Osteocyte (in vitro differentiated cells): ENCODE data around the gene PCBP2. TPM values are rescaled to one million over a fixed set of nuclear protein-coding genes. Genes with fewer than 3 reads are reported as not detected.
"Not testable (repeated sequence)": the region's sequence is repeated elsewhere in the genome, so short reads cannot be mapped to it uniquely, and the experiment has no call there.

Experiments used
- DNase-seq: peaks from one replicate; pipeline ENCODE4 v3.0.0; 2021; ENCODE audit warnings: mixed read lengths; ENCODE audit not compliant: unreplicated experiment; ENCODE audit errors: extremely low spot score
- H3K27ac Mint-ChIP-seq: one replicate; pipeline ENCODE4 v1.8.0; 2021; ENCODE audit warnings: mild to moderate bottlenecking, mixed read lengths; ENCODE audit not compliant: unreplicated experiment
- H3K27me3 Mint-ChIP-seq: one replicate; pipeline ENCODE4 v1.8.0; 2021; ENCODE audit warnings: mixed read lengths; ENCODE audit not compliant: unreplicated experiment
- H3K36me3 Mint-ChIP-seq: one replicate; pipeline ENCODE4 v1.8.0; 2021; ENCODE audit warnings: mixed read lengths; ENCODE audit not compliant: unreplicated experiment
- H3K4me1 Mint-ChIP-seq: one replicate; pipeline ENCODE4 v1.8.0; 2021; ENCODE audit warnings: mixed read lengths; ENCODE audit not compliant: unreplicated experiment
- H3K4me3 Mint-ChIP-seq: one replicate; pipeline ENCODE4 v1.8.0; 2021; ENCODE audit warnings: mild to moderate bottlenecking, moderate library complexity, mixed read lengths; ENCODE audit not compliant: unreplicated experiment
- H3K9me3 Mint-ChIP-seq: one replicate; pipeline ENCODE4 v1.8.0; 2021; ENCODE audit warnings: mixed read lengths; ENCODE audit not compliant: unreplicated experiment
- total RNA-seq: library from RNA; stranded (reverse); gene quantifications from 2 replicates; pipeline ENCODE4 v1.2.1, GENCODE V29; 2021
- TF ChIP-seq, protein P1 (sequence below): fragments of 200-600 bp; sonication (generic); IDR thresholded peaks from 2 replicates; pipeline ENCODE4 v1.5.0; 2021; ENCODE audit warnings: antibody characterized with exemption, mild to moderate bottlenecking, moderate library complexity

Gene PCBP2
- total RNA-seq, 1 donor from 2014 or later, result 984 TPM

DNA sequence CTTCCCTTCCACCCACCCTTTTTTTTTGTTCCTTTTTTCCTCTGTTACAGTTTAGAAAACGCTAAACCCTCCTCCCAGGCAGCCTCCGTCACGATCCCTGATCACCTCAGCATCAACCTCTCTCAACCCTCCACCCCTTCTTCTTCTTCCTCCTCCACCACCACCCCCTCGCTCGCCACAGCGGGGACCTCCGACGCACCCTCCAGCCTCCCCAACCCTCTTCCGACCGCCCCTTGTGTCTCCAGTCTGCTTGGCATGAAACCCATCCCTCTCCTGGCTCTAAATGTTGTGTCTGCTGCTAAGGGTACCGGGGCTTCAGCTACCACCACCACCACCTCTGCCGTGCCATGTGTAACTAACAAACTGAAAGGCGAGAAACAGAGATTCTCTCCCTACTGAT lies 22.9 kb downstream of the PCBP2 start:
- H3K36me3 Mint-ChIP-seq, result peaks cover 67% of the 10 kb centered on the region
- peaks cover 26% of the 10 kb centered on the region for H3K4me1 Mint-ChIP-seq
- TF ChIP-seq, protein P1, sequence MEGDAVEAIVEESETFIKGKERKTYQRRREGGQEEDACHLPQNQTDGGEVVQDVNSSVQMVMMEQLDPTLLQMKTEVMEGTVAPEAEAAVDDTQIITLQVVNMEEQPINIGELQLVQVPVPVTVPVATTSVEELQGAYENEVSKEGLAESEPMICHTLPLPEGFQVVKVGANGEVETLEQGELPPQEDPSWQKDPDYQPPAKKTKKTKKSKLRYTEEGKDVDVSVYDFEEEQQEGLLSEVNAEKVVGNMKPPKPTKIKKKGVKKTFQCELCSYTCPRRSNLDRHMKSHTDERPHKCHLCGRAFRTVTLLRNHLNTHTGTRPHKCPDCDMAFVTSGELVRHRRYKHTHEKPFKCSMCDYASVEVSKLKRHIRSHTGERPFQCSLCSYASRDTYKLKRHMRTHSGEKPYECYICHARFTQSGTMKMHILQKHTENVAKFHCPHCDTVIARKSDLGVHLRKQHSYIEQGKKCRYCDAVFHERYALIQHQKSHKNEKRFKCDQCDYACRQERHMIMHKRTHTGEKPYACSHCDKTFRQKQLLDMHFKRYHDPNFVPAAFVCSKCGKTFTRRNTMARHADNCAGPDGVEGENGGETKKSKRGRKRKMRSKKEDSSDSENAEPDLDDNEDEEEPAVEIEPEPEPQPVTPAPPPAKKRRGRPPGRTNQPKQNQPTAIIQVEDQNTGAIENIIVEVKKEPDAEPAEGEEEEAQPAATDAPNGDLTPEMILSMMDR, result no peak
- no peak overlapping the region for H3K27ac Mint-ChIP-seq
- H3K4me3 Mint-ChIP-seq, result no peak overlapping the region
- no peaks in the 10 kb centered on the region for H3K27me3 Mint-ChIP-seq
- H3K9me3 Mint-ChIP-seq, result no peaks in the 10 kb centered on the region
- DNase-seq, result no peak

- Mint-ChIP-seq H3K9me3 (no peaks in the 10 kb centered on the region), H3K4me3 (no peak overlapping the region), H3K4me1 (peaks cover 22% of the 10 kb centered on the region), H3K36me3 (peaks cover 60% of the 10 kb centered on the region), H3K27ac (peak overlapping the region; percentile 38), H3K27me3 (no peaks in the 10 kb centered on the region)
- DNase-seq, result no peak
- TF ChIP-seq, protein P1, result peak; percentile 43
These were observed 24.9 kb downstream of the PCBP2 start for GRCh38 chr12:53476769-53477209.

- TF ChIP-seq, protein P1, result no peak
- peaks cover 54% of the 10 kb centered on the region for H3K36me3 Mint-ChIP-seq
- no peaks in the 10 kb centered on the region for H3K9me3 Mint-ChIP-seq
- DNase-seq, result no peak
- H3K4me1 Mint-ChIP-seq, result peaks cover 13% of the 10 kb centered on the region
- H3K27me3 Mint-ChIP-seq, result no peaks in the 10 kb centered on the region
- no peak overlapping the region for H3K4me3 Mint-ChIP-seq
- H3K27ac Mint-ChIP-seq, result peak overlapping the region; percentile 38
These were observed 27.0 kb downstream of the PCBP2 start for GRCh38 chr12:53478865-53479264.

DNA sequence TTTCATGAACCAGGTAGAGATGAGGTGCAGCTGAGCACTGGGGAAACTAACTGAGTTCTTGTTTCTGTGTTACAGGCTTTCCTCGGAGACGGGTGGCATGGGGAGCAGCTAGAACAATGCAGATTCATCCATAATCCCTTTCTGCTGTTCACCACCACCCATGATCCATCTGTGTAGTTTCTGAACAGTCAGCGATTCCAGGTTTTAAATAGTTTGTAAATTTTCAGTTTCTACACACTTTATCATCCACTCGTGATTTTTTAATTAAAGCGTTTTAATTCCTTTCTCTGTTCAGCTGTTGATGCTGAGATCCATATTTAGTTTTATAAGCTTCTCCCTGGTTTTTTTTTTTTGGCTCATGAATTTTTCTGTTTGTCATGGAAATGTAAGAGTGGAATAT lies 27.4 kb downstream of the PCBP2 start:
- Mint-ChIP-seq H3K4me1 (peaks cover 13% of the 10 kb centered on the region), H3K9me3 (no peaks in the 10 kb centered on the region)

DNA sequence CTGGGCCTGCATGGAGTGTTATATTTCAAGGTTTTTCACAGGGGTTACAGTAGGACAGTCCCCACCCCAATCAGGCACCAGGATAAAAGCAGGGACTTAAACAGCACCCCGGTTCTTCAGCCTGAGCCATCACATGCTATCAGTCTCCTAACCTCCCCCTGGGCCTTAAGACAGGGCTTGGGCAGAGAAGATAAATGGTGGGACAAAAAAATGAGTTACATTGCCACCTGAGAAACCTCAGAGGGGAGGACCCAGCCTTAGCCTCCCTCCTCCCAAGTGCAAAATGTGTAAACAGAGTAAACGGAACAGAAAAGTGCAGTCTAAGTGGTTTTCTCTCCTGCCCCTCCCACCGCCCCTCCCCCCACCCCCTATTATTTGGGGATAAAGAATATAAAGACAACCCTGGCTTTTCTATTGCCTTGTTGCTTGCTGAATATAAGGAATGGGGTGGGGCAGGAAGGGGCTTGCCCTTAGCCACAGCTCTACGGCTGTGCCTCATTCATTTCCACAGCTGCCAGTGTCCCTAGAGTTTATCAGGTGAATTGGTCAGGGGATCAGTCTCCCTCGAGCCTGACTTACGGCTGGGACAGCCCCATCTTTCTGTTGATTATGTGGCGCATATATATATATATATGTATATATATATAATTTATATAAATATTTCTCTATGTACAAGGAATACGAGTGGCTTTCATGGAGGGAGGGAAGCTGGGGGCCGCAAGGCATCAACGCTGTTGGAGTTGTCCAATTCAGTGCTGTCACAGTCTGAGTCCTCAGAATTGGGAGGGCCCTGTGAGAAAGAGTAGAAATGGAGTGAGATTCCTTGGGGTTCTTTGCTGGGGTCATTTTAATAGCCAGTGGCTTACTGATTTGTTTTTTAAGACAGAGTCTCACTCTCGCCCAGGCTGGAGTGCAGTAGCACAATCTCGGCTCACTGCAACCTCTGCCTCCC lies 28.9 kb downstream of the PCBP2 start:
- peaks cover 13% of the 10 kb centered on the region for H3K4me1 Mint-ChIP-seq

More for the DNA sequence above, 27.4 kb downstream of the PCBP2 start:
- no peak for DNase-seq
- H3K27ac Mint-ChIP-seq, result peak overlapping the region; percentile 38
- no peaks in the 10 kb centered on the region for H3K27me3 Mint-ChIP-seq
- TF ChIP-seq, protein P1, result no peak
- peaks cover 50% of the 10 kb centered on the region for H3K36me3 Mint-ChIP-seq
- no peak overlapping the region for H3K4me3 Mint-ChIP-seq

GRCh38 chr12:53481458-53481857 lies 29.6 kb downstream of the PCBP2 start:
- not testable (repeated sequence) for H3K27ac Mint-ChIP-seq, DNase-seq, H3K27me3 Mint-ChIP-seq, H3K4me3 Mint-ChIP-seq, H3K9me3 Mint-ChIP-seq
- peaks cover 10% of the 10 kb centered on the region for H3K4me1 Mint-ChIP-seq
- H3K36me3 Mint-ChIP-seq, result peaks cover 40% of the 10 kb centered on the region

More for the DNA sequence above, 28.9 kb downstream of the PCBP2 start:
- TF ChIP-seq, protein P1, result no peak
- H3K4me3 Mint-ChIP-seq, result no peak overlapping the region
- peaks cover 45% of the 10 kb centered on the region for H3K36me3 Mint-ChIP-seq
- H3K9me3 Mint-ChIP-seq, result no peaks in the 10 kb centered on the region
- H3K27me3 Mint-ChIP-seq, result no peaks in the 10 kb centered on the region
- DNase-seq, result no peak
- no peak overlapping the region for H3K27ac Mint-ChIP-seq
